DOHH2 (cell line): ENCODE measurements around the gene AFDN.
A peak's percentile ranks its signal among the peaks of the same experiment; 100 is the strongest.

ENCODE experiments used
- H3F3A ChIP-seq: fragments of 200-600 bp; sonication (generic), shearing (Covaris generic); 2 replicates; pipeline ENCODE4 v1.6.0; 2016; ENCODE audit warnings: antibody characterized with exemption, mild to moderate bottlenecking; ENCODE audit not compliant: control insufficient read depth, insufficient read depth
- H3K27ac ChIP-seq: fragments of 200-600 bp; sonication (generic); 2 replicates; pipeline ENCODE4 v1.5.1; 2014; ENCODE audit warnings: low read depth, mild to moderate bottlenecking, low read length, moderate library complexity
- H3K27me3 ChIP-seq: fragments of 200-600 bp; sonication (generic); 2 replicates; pipeline ENCODE4 v1.6.1; 2014; ENCODE audit warnings: mild to moderate bottlenecking, low read length, mixed read lengths; ENCODE audit not compliant: control insufficient read depth
- H3K36me3 ChIP-seq: fragments of 200-600 bp; sonication (generic); 2 replicates; pipeline ENCODE4 v1.6.1; 2014; ENCODE audit warnings: mild to moderate bottlenecking, low read length, moderate library complexity, mixed read lengths; ENCODE audit not compliant: control insufficient read depth
- H3K4me1 ChIP-seq: fragments of 200-600 bp; sonication (generic); 2 replicates; pipeline ENCODE4 v1.6.1; 2014; ENCODE audit warnings: mild to moderate bottlenecking, low read length, mixed read lengths; ENCODE audit not compliant: control insufficient read depth
- H3K4me2 ChIP-seq: fragments of 200-600 bp; sonication (generic); 2 replicates; pipeline ENCODE4 v1.6.0; 2014; ENCODE audit warnings: mild to moderate bottlenecking, low read length, moderate library complexity
- H3K4me3 ChIP-seq: fragments of 200-600 bp; sonication (generic); 2 replicates; pipeline ENCODE4 v1.5.1; 2014; ENCODE audit warnings: mild to moderate bottlenecking, low read length, mixed read lengths
- H3K79me2 ChIP-seq: fragments of 200-600 bp; sonication (generic); 2 replicates; pipeline ENCODE4 v1.6.1; 2014; ENCODE audit warnings: mild to moderate bottlenecking, low read length, mixed read lengths; ENCODE audit not compliant: control insufficient read depth
- H3K9me2 ChIP-seq: fragments of 200-600 bp; sonication (generic); replicated peaks from 2 replicates; pipeline ENCODE4 v1.6.1; 2014; ENCODE audit warnings: mild to moderate bottlenecking, low read length, mixed read lengths; ENCODE audit not compliant: control insufficient read depth
- H3K9me3 ChIP-seq: fragments of 200-600 bp; sonication (generic); 2 replicates; pipeline ENCODE4 v1.6.1; 2014; ENCODE audit warnings: antibody characterized with exemption, low read length, mixed read lengths; ENCODE audit not compliant: control insufficient read depth, insufficient read depth
- H4K20me1 ChIP-seq: fragments of 200-600 bp; sonication (generic); 2 replicates; pipeline ENCODE4 v1.6.0; 2014; ENCODE audit warnings: low read depth, mild to moderate bottlenecking, antibody characterized with exemption, low read length, moderate library complexity; ENCODE audit not compliant: control insufficient read depth, insufficient read depth
- CTCF ChIP-seq: fragments of 200-600 bp; sonication (generic); IDR thresholded peaks from one replicate; pipeline ENCODE4 v1.5.1; 2014; ENCODE audit warnings: antibody characterized with exemption, mild to moderate bottlenecking, low read depth, low read length; ENCODE audit not compliant: poor library complexity, severe bottlenecking
- EZH2phosphoT487 ChIP-seq: fragments of 200-600 bp; sonication (generic); IDR thresholded peaks from 2 replicates; pipeline ENCODE4 v1.6.1; 2017; ENCODE audit warnings: borderline replicate concordance, mild to moderate bottlenecking, antibody characterized with exemption, low read length, moderate library complexity, mixed read lengths

Gene AFDN

GRCh38 chr6:167907837-167908681 lies 81.3 kb downstream of the AFDN start:
- Histone ChIP-seq H3F3A (no peaks in the 10 kb centered on the region), H3K4me3 (no peak overlapping the region), H3K4me2 (no peak overlapping the region), H3K79me2 (no peaks in the 10 kb centered on the region), H3K9me2 (no peaks in the 10 kb centered on the region), H3K27ac (no peak overlapping the region), H3K4me1 (no peaks in the 10 kb centered on the region), H3K9me3 (no peaks in the 10 kb centered on the region), H3K27me3 (no peaks in the 10 kb centered on the region), H4K20me1 (no peaks in the 10 kb centered on the region), H3K36me3 (no peaks in the 10 kb centered on the region)
- TF ChIP-seq EZH2phosphoT487, result no peak
- TF ChIP-seq CTCF, result peak; percentile 55

- H3K36me3 ChIP-seq, result no peaks in the 10 kb centered on the region
- TF ChIP-seq EZH2phosphoT487, result no peak
Observed at GRCh38 chr6:167910007-167910406, 83.3 kb downstream of the AFDN start.

GRCh38 chr6:167910652-167911051 lies 83.9 kb downstream of the AFDN start:
- no peaks in the 10 kb centered on the region for H3K79me2 ChIP-seq
- no peaks in the 10 kb centered on the region for H3F3A ChIP-seq
- no peaks in the 10 kb centered on the region for H3K4me1 ChIP-seq
- no peaks in the 10 kb centered on the region for H4K20me1 ChIP-seq
- H3K9me2 ChIP-seq, result no peaks in the 10 kb centered on the region
- H3K9me3 ChIP-seq, result no peaks in the 10 kb centered on the region
- no peak overlapping the region for H3K27ac ChIP-seq
- TF ChIP-seq CTCF (no peak), EZH2phosphoT487 (no peak)
- no peak overlapping the region for H3K4me2 ChIP-seq
- no peaks in the 10 kb centered on the region for H3K27me3 ChIP-seq
- no peak overlapping the region for H3K4me3 ChIP-seq
- no peaks in the 10 kb centered on the region for H3K36me3 ChIP-seq

More at GRCh38 chr6:167910007-167910406, 83.3 kb downstream of the AFDN start:
- no peaks in the 10 kb centered on the region for H3K9me3 ChIP-seq
- H3F3A ChIP-seq, result no peaks in the 10 kb centered on the region
- no peak overlapping the region for H3K4me2 ChIP-seq
- no peaks in the 10 kb centered on the region for H3K4me1 ChIP-seq
- H4K20me1 ChIP-seq, result no peaks in the 10 kb centered on the region
- no peaks in the 10 kb centered on the region for H3K79me2 ChIP-seq
- no peaks in the 10 kb centered on the region for H3K9me2 ChIP-seq
- H3K27ac ChIP-seq, result no peak overlapping the region
- H3K4me3 ChIP-seq, result no peak overlapping the region
- H3K27me3 ChIP-seq, result no peaks in the 10 kb centered on the region

GRCh38 chr6:167912494-167912893 lies 85.8 kb downstream of the AFDN start:
- Histone ChIP-seq H3K4me1 (no peaks in the 10 kb centered on the region), H3K4me3 (no peak overlapping the region), H3K9me2 (no peaks in the 10 kb centered on the region), H3K9me3 (no peaks in the 10 kb centered on the region), H3K79me2 (no peaks in the 10 kb centered on the region), H3K27ac (no peak overlapping the region), H4K20me1 (no peaks in the 10 kb centered on the region; the same call in 1 of the 2 replicates), H3K36me3 (peaks cover 3% of the 10 kb centered on the region), H3K27me3 (no peaks in the 10 kb centered on the region), H3F3A (no peaks in the 10 kb centered on the region), H3K4me2 (no peak overlapping the region)
- TF ChIP-seq EZH2phosphoT487 (no peak), CTCF (no peak)
